OCI-LY3 (cell line): ENCODE results near the gene ANKS1B.

ENCODE experiments used
- CTCF ChIP-seq: fragments of 200-600, 300-600 bp; sonication (generic); IDR thresholded peaks from 2 replicates; pipeline ENCODE4 v1.5.1; 2014; ENCODE audit warnings: antibody characterized with exemption, low read length, low read depth
- EZH2phosphoT487 ChIP-seq: fragments of 200-600 bp; shearing (Covaris generic); IDR thresholded peaks from 2 replicates; pipeline ENCODE4 v1.6.1; 2018; ENCODE audit warnings: antibody characterized with exemption, mixed run types, low read depth

GRCh38 chr12:99142651-99143050 lies 842.1 kb downstream of the ANKS1B start:
- TF ChIP-seq CTCF (no peak), EZH2phosphoT487 (no peak)
